HepG2 (cell line): ENCODE results near the gene SYCP2L. TPM values are rescaled to one million over a fixed set of nuclear protein-coding genes. Genes with fewer than 3 reads are reported as not detected.

Source experiments
- ATAC-seq: fragments of 200-7000 bp; cut with Tn5 transposase; 3 replicates; pipeline ENCODE4 v1.9.1; 2020; ENCODE audit warnings: mild to moderate bottlenecking, moderate library complexity
- BruUV-seq: library from RNA; stranded (reverse); fragments of 400-500 nt; replicated peaks from 2 replicates; lab custom pipeline; 2021; lab: Mats Ljungman, UMichigan
- CTCF ChIA-PET: fragments of 300-600 bp; formaldehyde crosslinking; extraction: SDS; loops from one replicate; lab custom pipeline; 2021; ENCODE audit warnings: low total read pairs, inconsistent platforms, low intra/inter-chr PET ratio; lab: Yijun Ruan, JAX
- POLR2A ChIA-PET: fragments of 350-600 bp; sonication (Branson Sonifier 250); formaldehyde crosslinking; loops from one replicate; lab custom pipeline; 2020; ENCODE audit warnings: antibody characterized with exemption, inconsistent platforms; lab: Yijun Ruan, JAX
- DNase-seq: peaks from one replicate; pipeline ENCODE4 v3.0.0-alpha.2; 2015; ENCODE audit warnings: low spot score
- FAIRE-seq: peaks from 3 replicates; lab custom pipeline; 2011; peaks lifted over from hg19 to GRCh38; lab: Jason Lieb, UNC
- H2AFZ ChIP-seq: one replicate; pipeline ENCODE4 v1.6.1; 2011; ENCODE audit warnings: low read length, inconsistent platforms
- H3K27ac ChIP-seq: fragments of 300-600 bp; 3 replicates; pipeline ENCODE4 v1.8.0; 2011; ENCODE audit warnings: mixed run types, mild to moderate bottlenecking, mixed read lengths, low read length, inconsistent platforms; ENCODE audit not compliant: insufficient read depth; ENCODE audit errors: extremely low read length
- H3K27me3 ChIP-seq, 2 experiments: fragments of 200-600 bp in 1 of 2; 2 replicates in 1 of 2; 3 replicates in 1 of 2; pipeline versions ENCODE4 v1.6.0 to v1.8.0; 2011; ENCODE audit warnings: low read length in 2 of 2, mild to moderate bottlenecking in 2 of 2, moderate library complexity in 2 of 2, inconsistent platforms in 1 of 2; ENCODE audit not compliant: insufficient read depth in 2 of 2, control insufficient read depth in 1 of 2
- H3K36me3 ChIP-seq, 2 experiments: fragments of 200-600 bp in 1 of 2; replicated peaks in 1 of 2; 2 replicates in 1 of 2; 3 replicates in 1 of 2; pipeline versions ENCODE4 v1.5.1 to v1.8.0; 2011; ENCODE audit warnings: low read length in 2 of 2, inconsistent platforms in 1 of 2; ENCODE audit not compliant: insufficient read depth in 2 of 2, control insufficient read depth in 1 of 2
- H3K4me1 ChIP-seq: 2 replicates; pipeline ENCODE4 v1.5.1; 2012; ENCODE audit warnings: low read length, inconsistent platforms; ENCODE audit not compliant: insufficient read depth
- H3K4me2 ChIP-seq: 2 replicates; pipeline ENCODE4 v1.6.0; 2011; ENCODE audit warnings: low read depth, low read length, inconsistent platforms
- H3K4me3 ChIP-seq, 3 experiments: fragments of 200-600 bp in 1 of 3; sonication (generic), shearing (Covaris generic) in 1 of 3; replicated peaks in 1 of 3; 2 replicates each; pipeline ENCODE4 v1.5.1; 2011 to 2016; ENCODE audit warnings: low read length in 3 of 3, inconsistent platforms in 2 of 3, low read depth in 2 of 3, mild to moderate bottlenecking in 2 of 3, control low read depth in 1 of 3, mixed read lengths in 1 of 3; ENCODE audit not compliant: insufficient read depth in 1 of 3
- H3K79me2 ChIP-seq: one replicate; pipeline ENCODE4 v1.6.1; 2011; ENCODE audit warnings: low read length, inconsistent platforms; ENCODE audit not compliant: insufficient read depth
- H3K9ac ChIP-seq: 2 replicates; pipeline ENCODE4 v1.6.0; 2011; ENCODE audit warnings: mild to moderate bottlenecking, low read depth, low read length, inconsistent platforms; ENCODE audit not compliant: insufficient read depth
- H3K9me3 ChIP-seq: 2 replicates; pipeline ENCODE4 v1.5.1; 2012; ENCODE audit warnings: mild to moderate bottlenecking, low read length
- H4K20me1 ChIP-seq: 2 replicates; pipeline ENCODE4 v1.6.0; 2011; ENCODE audit warnings: inconsistent platforms, mild to moderate bottlenecking, low read length, moderate library complexity; ENCODE audit not compliant: insufficient read depth
- GFI1 ChIP-seq: sonication (generic); formaldehyde crosslinking; IDR thresholded peaks from 2 replicates; pipeline ENCODE4 v1.5.0; 2020; ENCODE audit warnings: missing genetic modification reagents, mild to moderate bottlenecking, borderline replicate concordance
- NCOA2 ChIP-seq: sonication (generic); formaldehyde crosslinking; IDR thresholded peaks from 2 replicates; pipeline ENCODE4 v1.8.0; 2022; ENCODE audit warnings: inconsistent platforms
- NFE2L1 ChIP-seq: sonication (generic); formaldehyde crosslinking; IDR thresholded peaks from 2 replicates; pipeline ENCODE4 v1.4.0; 2020; ENCODE audit warnings: missing genetic modification reagents, mild to moderate bottlenecking, borderline replicate concordance
- POGZ ChIP-seq: sonication (generic); formaldehyde crosslinking; IDR thresholded peaks from 2 replicates; pipeline ENCODE4 v1.4.0; 2020; ENCODE audit warnings: mild to moderate bottlenecking, missing genetic modification reagents
- PTBP1 ChIP-seq: fragments of 200-400 bp; formaldehyde crosslinking; IDR thresholded peaks from 2 replicates; pipeline ENCODE4 v1.6.1; 2018; ENCODE audit warnings: low read length, low read depth; ENCODE audit not compliant: poor library complexity, severe bottlenecking
- TEAD2 ChIP-seq: sonication (generic); formaldehyde crosslinking; IDR thresholded peaks from 2 replicates; pipeline ENCODE4 v1.9.0; 2021; ENCODE audit warnings: missing genetic modification reagents
- ZBTB38 ChIP-seq: sonication (generic); formaldehyde crosslinking; IDR thresholded peaks from 2 replicates; pipeline ENCODE4 v1.5.1; 2020; ENCODE audit warnings: mild to moderate bottlenecking, missing genetic modification reagents
- ZKSCAN1 ChIP-seq: fragments of 150-350 bp; IDR thresholded peaks from 2 replicates; pipeline ENCODE4 v1.6.1; 2014; ENCODE audit warnings: low read length
- ZNF24 ChIP-seq: fragments of 450-650 bp; IDR thresholded peaks from 2 replicates; pipeline ENCODE4 v1.6.1; 2017; ENCODE audit warnings: antibody characterized with exemption, mild to moderate bottlenecking
- ZNF329 ChIP-seq: sonication (generic); formaldehyde crosslinking; IDR thresholded peaks from 2 replicates; pipeline ENCODE4 v1.9.0; 2021; ENCODE audit warnings: low read depth, mild to moderate bottlenecking, missing genetic modification reagents
- ZNF614 ChIP-seq: IDR thresholded peaks from 2 replicates; pipeline ENCODE4 v1.6.1; 2018; ENCODE audit warnings: missing biosample characterization, missing genetic modification reagents, inconsistent platforms, borderline replicate concordance
- ZNF768 ChIP-seq: sonication (generic); formaldehyde crosslinking; IDR thresholded peaks from 2 replicates; pipeline ENCODE4 v1.4.0; 2020; ENCODE audit warnings: missing genetic modification reagents
- ZNF781 ChIP-seq: sonication (generic); formaldehyde crosslinking; IDR thresholded peaks from 2 replicates; pipeline ENCODE4 v1.5.1; 2020; ENCODE audit warnings: borderline replicate concordance, mild to moderate bottlenecking, missing genetic modification reagents; ENCODE audit errors: not compliant biosample characterization
- ZSCAN9 ChIP-seq: IDR thresholded peaks from 2 replicates; pipeline ENCODE4 v1.6.1; 2016; ENCODE audit warnings: borderline replicate concordance
- WGBS: methylation state at CpG from one replicate; pipeline ENCODE4 v1.1.6; 2017; ENCODE audit warnings: low lambda C conversion rate; 5-methylcytosine and 5-hydroxymethylcytosine counted together
- in situ Hi-C: cut with HindIII; loops from 2 replicates; pipeline ENCODE4 v1.10.0; 2017; ENCODE audit warnings: low pct_unique_long_range_greater_than_20kb; ENCODE audit not compliant: extremely low pct_ligation_motif_present
- intact Hi-C: fragments of 100-400 bp; cut with micrococcal nuclease; formaldehyde crosslinking; loops from one replicate; pipeline ENCODE4 v1.10.0; 2022; ENCODE audit not compliant: unreplicated experiment
- polyA plus RNA-seq, 8 experiments: library from polyadenylated mRNA; depleted of rRNA in 3 of 8; stranded (reverse) in 7 of 8; unstranded in 1 of 8; fragments of >200 nt; fragmentation: Illumina TruSeq in 4 of 8; extraction: Trizol in 4 of 8; gene quantifications; 2 replicates each; pipeline versions ENCODE4 v1.2.1 to v1.2.3, GENCODE V29; 2011 to 2016; ENCODE audit warnings: low read depth in 4 of 8, missing spikeins in 1 of 8, mixed read lengths in 1 of 8; ENCODE audit not compliant: insufficient read depth in 1 of 8
- total RNA-seq, 5 experiments: library from RNA; depleted of rRNA; stranded (reverse); fragments of >200 nt; fragmentation: Illumina TruSeq; extraction: Trizol; gene quantifications; 2 replicates each; pipeline ENCODE4 v1.2.3, GENCODE V29; 2016; ENCODE audit warnings: low read depth in 1 of 5
- TF ChIP-seq, protein P1 (sequence below): sonication (generic); formaldehyde crosslinking; IDR thresholded peaks from 2 replicates; pipeline ENCODE4 v1.4.0; 2020; ENCODE audit warnings: missing genetic modification reagents, mild to moderate bottlenecking, borderline replicate concordance
- TF ChIP-seq, protein P2 (sequence below): sonication (generic); formaldehyde crosslinking; IDR thresholded peaks from 2 replicates; pipeline ENCODE4 v1.9.0; 2021; ENCODE audit warnings: mild to moderate bottlenecking, missing genetic modification reagents
- TF ChIP-seq, protein P3 (sequence below): sonication (generic); formaldehyde crosslinking; IDR thresholded peaks from 2 replicates; pipeline ENCODE4 v1.9.0; 2021; ENCODE audit warnings: missing genetic modification reagents, borderline replicate concordance

The SYCP2L gene
- total and polyA plus RNA-seq, 2 of the 13 experiments (the other 11 are each of a cell fraction or from before 2014, with no cell fraction given), result 0.22 to 0.54 TPM

DNA sequence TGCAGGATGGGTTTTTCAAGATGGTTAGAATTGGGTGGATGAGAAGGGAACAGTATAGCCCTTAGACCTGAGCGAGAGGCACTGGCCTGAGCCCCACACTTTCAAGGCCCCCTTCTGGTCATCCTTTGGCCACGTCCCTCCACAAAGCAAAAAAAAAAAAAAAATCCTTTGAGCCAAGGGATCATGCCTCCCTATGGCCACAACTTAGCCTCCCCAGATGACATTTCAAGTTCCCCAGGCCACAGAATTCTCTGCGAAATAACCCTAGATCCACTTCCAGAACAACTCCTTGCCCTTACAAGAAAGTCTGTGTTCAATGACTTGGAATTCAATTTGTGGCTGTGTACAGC lies 126.8 kb downstream of the SYCP2L start:
- peak overlapping the region; percentile 95 for H3K27ac ChIP-seq
- peak overlapping the region; percentile 84 for H3K4me2 ChIP-seq
- peaks cover 94% of the 10 kb centered on the region for H3K4me1 ChIP-seq
- ATAC-seq (peak; percentile 20), DNase-seq (no peak), FAIRE-seq (no peak)
- CTCF ChIA-PET, result interaction anchor here (1.2 to 2.7 kb wide), 3 partner anchors 31 to 62 kb away, joined by 5 to 27 read pairs (median 10); partner anchors contain the start of gene ELOVL2
- peaks cover 58% of the 10 kb centered on the region for H3K79me2 ChIP-seq
- in situ Hi-C loops (loop anchor here (5.0 kb wide), 1 partner anchor 56 kb away; no protein-coding TSS in a partner anchor), intact Hi-C loops (no loop called here)
- no peak overlapping the region for H2AFZ ChIP-seq
- no peaks in the 10 kb centered on the region for H4K20me1 ChIP-seq
- H3K36me3 ChIP-seq, result peaks cover 0 to 6% of the 10 kb centered on the region in 2 experiments; a peak in 2 of 5 replicates
- H3K4me3 ChIP-seq, result no peak overlapping the region
- no peaks in the 10 kb centered on the region for H3K9me3 ChIP-seq
- H3K27me3 ChIP-seq, result no peaks in the 10 kb centered on the region
- no TSS peak for BruUV-seq
- peak overlapping the region; percentile 73 for H3K9ac ChIP-seq
- WGBS, result 72% methylated on average over 3 of the region's 3 CpGs
- POLR2A ChIA-PET, result interaction anchor here (2.9 kb wide), 1 partner anchor 8 kb away, joined by 20 read pairs; no protein-coding TSS in a partner anchor
- no peak for TF ChIP-seq PTBP1
- no peak for TF ChIP-seq ZNF781
- TF ChIP-seq NFE2L1, result no peak
- TF ChIP-seq ZNF768 (CRISPR knock-in tag), result no peak
- TF ChIP-seq, protein P1, sequence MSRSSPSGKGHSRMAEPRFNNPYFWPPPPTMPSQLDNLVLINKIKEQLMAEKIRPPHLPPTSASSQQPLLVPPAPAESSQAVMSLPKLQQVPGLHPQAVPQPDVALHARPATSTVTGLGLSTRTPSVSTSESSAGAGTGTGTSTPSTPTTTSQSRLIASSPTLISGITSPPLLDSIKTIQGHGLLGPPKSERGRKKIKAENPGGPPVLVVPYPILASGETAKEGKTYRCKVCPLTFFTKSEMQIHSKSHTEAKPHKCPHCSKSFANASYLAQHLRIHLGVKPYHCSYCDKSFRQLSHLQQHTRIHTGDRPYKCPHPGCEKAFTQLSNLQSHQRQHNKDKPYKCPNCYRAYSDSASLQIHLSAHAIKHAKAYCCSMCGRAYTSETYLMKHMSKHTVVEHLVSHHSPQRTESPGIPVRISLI (CRISPR knock-in tag), result peak; percentile 93
- TF ChIP-seq ZKSCAN1, result no peak
- TF ChIP-seq TEAD2 (CRISPR knock-in tag), result no peak
- no peak for TF ChIP-seq ZNF329 (CRISPR knock-in tag)
- no peak for TF ChIP-seq ZNF24
- TF ChIP-seq GFI1, result 0 out of 2 replicates have a peak, but pooled peaks have one; percentile 13
- TF ChIP-seq, protein P2, sequence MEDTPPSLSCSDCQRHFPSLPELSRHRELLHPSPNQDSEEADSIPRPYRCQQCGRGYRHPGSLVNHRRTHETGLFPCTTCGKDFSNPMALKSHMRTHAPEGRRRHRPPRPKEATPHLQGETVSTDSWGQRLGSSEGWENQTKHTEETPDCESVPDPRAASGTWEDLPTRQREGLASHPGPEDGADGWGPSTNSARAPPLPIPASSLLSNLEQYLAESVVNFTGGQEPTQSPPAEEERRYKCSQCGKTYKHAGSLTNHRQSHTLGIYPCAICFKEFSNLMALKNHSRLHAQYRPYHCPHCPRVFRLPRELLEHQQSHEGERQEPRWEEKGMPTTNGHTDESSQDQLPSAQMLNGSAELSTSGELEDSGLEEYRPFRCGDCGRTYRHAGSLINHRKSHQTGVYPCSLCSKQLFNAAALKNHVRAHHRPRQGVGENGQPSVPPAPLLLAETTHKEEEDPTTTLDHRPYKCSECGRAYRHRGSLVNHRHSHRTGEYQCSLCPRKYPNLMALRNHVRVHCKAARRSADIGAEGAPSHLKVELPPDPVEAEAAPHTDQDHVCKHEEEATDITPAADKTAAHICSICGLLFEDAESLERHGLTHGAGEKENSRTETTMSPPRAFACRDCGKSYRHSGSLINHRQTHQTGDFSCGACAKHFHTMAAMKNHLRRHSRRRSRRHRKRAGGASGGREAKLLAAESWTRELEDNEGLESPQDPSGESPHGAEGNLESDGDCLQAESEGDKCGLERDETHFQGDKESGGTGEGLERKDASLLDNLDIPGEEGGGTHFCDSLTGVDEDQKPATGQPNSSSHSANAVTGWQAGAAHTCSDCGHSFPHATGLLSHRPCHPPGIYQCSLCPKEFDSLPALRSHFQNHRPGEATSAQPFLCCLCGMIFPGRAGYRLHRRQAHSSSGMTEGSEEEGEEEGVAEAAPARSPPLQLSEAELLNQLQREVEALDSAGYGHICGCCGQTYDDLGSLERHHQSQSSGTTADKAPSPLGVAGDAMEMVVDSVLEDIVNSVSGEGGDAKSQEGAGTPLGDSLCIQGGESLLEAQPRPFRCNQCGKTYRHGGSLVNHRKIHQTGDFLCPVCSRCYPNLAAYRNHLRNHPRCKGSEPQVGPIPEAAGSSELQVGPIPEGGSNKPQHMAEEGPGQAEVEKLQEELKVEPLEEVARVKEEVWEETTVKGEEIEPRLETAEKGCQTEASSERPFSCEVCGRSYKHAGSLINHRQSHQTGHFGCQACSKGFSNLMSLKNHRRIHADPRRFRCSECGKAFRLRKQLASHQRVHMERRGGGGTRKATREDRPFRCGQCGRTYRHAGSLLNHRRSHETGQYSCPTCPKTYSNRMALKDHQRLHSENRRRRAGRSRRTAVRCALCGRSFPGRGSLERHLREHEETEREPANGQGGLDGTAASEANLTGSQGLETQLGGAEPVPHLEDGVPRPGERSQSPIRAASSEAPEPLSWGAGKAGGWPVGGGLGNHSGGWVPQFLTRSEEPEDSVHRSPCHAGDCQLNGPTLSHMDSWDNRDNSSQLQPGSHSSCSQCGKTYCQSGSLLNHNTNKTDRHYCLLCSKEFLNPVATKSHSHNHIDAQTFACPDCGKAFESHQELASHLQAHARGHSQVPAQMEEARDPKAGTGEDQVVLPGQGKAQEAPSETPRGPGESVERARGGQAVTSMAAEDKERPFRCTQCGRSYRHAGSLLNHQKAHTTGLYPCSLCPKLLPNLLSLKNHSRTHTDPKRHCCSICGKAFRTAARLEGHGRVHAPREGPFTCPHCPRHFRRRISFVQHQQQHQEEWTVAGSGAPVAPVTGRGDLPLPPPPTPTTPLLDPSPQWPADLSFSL (CRISPR knock-in tag), result 0 out of 2 replicates have a peak, but pooled peaks have one; percentile 30
- TF ChIP-seq POGZ (CRISPR knock-in tag), result 0 out of 2 replicates have a peak, but pooled peaks have one; percentile 14
- TF ChIP-seq ZNF614 (CRISPR knock-in tag), result no peak
- peak; percentile 63 for TF ChIP-seq ZBTB38 (CRISPR knock-in tag)
- TF ChIP-seq, protein P3, sequence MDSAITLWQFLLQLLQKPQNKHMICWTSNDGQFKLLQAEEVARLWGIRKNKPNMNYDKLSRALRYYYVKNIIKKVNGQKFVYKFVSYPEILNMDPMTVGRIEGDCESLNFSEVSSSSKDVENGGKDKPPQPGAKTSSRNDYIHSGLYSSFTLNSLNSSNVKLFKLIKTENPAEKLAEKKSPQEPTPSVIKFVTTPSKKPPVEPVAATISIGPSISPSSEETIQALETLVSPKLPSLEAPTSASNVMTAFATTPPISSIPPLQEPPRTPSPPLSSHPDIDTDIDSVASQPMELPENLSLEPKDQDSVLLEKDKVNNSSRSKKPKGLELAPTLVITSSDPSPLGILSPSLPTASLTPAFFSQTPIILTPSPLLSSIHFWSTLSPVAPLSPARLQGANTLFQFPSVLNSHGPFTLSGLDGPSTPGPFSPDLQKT, result no peak
- TF ChIP-seq ZSCAN9 (CRISPR knock-in tag), result no peak
- TF ChIP-seq NCOA2 (CRISPR knock-in tag), result no peak
